ENCODE data around the gene GSE1. TPM values are rescaled to one million over a fixed set of nuclear protein-coding genes. Genes with fewer than 3 reads are reported as not detected.

GSE1 gene
- total RNA-seq, 6 experiments from 2014 or later, result 49.2 to 62.3 (median 58.1) TPM

DNA sequence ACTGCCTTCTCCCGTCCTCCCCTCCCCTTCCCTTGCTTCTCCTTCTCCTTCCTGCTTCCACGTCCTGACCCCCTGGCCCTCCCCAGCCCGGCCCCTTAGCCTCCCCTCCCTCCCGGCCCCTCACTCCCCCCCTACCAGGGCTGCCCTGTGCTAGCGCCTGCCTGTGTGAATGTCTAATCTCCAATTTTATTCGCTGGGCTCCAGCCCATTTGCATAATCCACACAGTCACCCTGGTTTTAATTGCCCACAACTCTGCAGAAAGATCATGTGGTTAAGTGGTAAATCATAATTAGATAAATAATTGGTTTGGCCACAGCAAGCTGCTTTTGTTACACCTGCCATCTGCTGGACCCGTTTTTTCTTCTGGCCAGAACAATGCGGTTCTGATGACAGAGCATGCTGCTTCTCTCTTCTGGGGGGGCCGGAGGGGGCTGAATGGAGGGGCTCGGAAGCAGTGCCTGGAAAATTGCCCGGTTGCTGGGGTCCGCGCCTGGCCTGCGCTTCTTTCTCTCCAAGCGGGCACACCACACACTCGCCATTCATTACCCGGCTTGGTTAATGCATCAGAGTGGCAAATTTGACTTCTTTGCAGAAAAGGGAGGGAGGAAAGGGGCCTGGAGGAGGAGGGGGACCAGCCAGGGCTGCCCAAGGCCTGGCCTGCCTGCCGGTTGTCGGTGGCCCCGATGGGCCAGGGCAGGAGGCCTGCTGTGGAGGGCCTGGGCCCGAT lies 19.5 kb upstream of the GSE1 start:
- no peak overlapping the region for H3K4me3 Mint-ChIP-seq
- peaks cover 13% of the 10 kb centered on the region for H3K4me1 Mint-ChIP-seq (ENCODE audit: low read depth)
- no peaks in the 10 kb centered on the region for H3K9me3 Mint-ChIP-seq
- TF ChIP-seq, protein P1, sequence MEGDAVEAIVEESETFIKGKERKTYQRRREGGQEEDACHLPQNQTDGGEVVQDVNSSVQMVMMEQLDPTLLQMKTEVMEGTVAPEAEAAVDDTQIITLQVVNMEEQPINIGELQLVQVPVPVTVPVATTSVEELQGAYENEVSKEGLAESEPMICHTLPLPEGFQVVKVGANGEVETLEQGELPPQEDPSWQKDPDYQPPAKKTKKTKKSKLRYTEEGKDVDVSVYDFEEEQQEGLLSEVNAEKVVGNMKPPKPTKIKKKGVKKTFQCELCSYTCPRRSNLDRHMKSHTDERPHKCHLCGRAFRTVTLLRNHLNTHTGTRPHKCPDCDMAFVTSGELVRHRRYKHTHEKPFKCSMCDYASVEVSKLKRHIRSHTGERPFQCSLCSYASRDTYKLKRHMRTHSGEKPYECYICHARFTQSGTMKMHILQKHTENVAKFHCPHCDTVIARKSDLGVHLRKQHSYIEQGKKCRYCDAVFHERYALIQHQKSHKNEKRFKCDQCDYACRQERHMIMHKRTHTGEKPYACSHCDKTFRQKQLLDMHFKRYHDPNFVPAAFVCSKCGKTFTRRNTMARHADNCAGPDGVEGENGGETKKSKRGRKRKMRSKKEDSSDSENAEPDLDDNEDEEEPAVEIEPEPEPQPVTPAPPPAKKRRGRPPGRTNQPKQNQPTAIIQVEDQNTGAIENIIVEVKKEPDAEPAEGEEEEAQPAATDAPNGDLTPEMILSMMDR (IDR thresholded peaks at IDR 0.05), result no peak
- peaks cover 3% of the 10 kb centered on the region for H3K27me3 Mint-ChIP-seq (ENCODE audit: insufficient read depth)
- H3K27ac Mint-ChIP-seq, result no peak overlapping the region
- H3K36me3 Mint-ChIP-seq (ENCODE audit: low read depth), result peaks cover 4% of the 10 kb centered on the region; the same call in 1 of the 2 replicates
- no peak for DNase-seq

DNA sequence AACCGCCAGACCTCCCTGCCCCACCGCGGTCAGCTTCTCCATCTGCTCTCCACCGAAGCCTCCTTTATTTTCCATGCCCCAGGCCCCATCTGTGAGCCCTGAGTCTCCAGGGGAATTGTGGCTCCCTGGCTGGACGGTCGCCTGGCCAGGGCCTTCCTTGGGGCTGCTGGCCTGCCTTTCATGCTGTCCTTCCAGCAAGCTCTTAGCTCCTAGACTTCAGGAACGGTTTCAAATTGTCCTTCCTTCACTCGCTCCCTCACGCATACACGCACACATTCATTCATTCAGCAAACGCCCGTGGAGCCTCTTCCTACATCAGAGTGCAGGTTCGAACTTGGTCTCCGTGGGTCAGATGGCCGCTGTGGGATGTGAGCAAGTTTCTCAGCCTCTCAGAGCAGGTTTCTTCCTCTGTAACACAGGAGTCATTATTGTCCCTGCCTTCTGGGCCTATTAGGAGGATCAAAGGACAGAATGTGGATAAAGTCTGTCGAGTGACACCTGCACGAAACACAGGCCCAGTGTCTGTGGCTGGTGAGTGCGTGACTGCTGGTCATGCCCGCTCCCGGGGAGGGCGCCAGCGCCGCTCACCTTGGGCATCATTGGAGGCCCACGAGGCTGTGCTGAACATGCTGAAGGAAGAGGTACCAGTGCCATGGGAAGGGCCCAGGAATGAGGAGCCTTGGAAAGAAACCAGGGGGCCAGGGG lies 18.7 kb upstream of the GSE1 start:
- TF ChIP-seq, protein P1 (IDR thresholded peaks at IDR 0.05), result no peak
- Mint-ChIP-seq H3K27me3 (ENCODE audit: insufficient read depth) (peaks cover 3% of the 10 kb centered on the region), H3K4me1 (ENCODE audit: low read depth) (peaks cover 13% of the 10 kb centered on the region), H3K36me3 (ENCODE audit: low read depth) (peaks cover 4% of the 10 kb centered on the region; the same call in 1 of the 2 replicates), H3K4me3 (no peak overlapping the region), H3K27ac (no peak overlapping the region), H3K9me3 (no peaks in the 10 kb centered on the region)
- DNase-seq, result no peak

- H3K4me1 Mint-ChIP-seq (ENCODE audit: low read depth), result peaks cover 13% of the 10 kb centered on the region
- DNase-seq, result no peak
- H3K9me3 Mint-ChIP-seq, result no peaks in the 10 kb centered on the region
- peaks cover 4% of the 10 kb centered on the region; the same call in 1 of the 2 replicates for H3K36me3 Mint-ChIP-seq (ENCODE audit: low read depth)
- peaks cover 3% of the 10 kb centered on the region for H3K27me3 Mint-ChIP-seq (ENCODE audit: insufficient read depth)
- TF ChIP-seq, protein P1 (IDR thresholded peaks at IDR 0.05), result no peak
- H3K27ac Mint-ChIP-seq, result no peak overlapping the region
- no peak overlapping the region for H3K4me3 Mint-ChIP-seq
Observed at GRCh38 chr16:85594978-85595661, 18.0 kb upstream of the GSE1 start.

DNA sequence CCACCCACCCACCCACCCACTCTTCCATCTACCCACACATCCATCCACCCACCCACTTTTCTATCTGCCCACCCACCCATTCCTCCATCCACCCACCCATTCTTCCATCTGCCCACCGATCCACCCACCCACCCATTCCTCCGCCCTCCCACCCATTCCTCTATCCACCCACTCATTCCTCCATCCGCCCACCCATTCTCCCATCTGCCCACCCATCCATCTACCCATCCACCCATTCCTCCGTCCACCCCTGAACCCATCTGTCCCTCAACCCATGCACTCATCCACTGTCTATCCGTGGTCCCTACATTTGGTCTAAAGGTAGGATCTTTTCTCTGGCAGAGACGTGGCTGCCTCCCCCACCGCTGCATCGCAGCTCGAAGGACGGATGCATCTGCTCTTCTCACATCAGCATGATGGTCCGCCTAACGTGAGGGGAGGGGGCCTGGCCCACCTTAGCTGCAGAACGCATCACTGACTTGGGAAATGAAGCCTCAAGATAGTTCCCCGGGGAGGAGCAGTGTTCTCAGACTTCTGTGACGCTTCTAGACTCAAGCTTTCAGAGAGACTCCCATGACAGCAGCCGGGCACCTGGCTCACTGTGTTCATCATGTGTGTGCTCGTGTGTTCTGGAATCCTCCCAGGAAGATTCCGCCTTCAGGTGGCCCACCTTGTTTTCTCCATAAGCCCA lies 17.2 kb upstream of the GSE1 start:
- peaks cover 3% of the 10 kb centered on the region for H3K27me3 Mint-ChIP-seq (ENCODE audit: insufficient read depth)
- H3K9me3 Mint-ChIP-seq, result no peaks in the 10 kb centered on the region
- H3K36me3 Mint-ChIP-seq (ENCODE audit: low read depth), result peaks cover 4% of the 10 kb centered on the region; the same call in 1 of the 2 replicates
- TF ChIP-seq, protein P1 (IDR thresholded peaks at IDR 0.05), result no peak
- H3K27ac Mint-ChIP-seq, result no peak overlapping the region
- no peak overlapping the region for H3K4me3 Mint-ChIP-seq
- peaks cover 13% of the 10 kb centered on the region for H3K4me1 Mint-ChIP-seq (ENCODE audit: low read depth)
- DNase-seq, result no peak

DNA sequence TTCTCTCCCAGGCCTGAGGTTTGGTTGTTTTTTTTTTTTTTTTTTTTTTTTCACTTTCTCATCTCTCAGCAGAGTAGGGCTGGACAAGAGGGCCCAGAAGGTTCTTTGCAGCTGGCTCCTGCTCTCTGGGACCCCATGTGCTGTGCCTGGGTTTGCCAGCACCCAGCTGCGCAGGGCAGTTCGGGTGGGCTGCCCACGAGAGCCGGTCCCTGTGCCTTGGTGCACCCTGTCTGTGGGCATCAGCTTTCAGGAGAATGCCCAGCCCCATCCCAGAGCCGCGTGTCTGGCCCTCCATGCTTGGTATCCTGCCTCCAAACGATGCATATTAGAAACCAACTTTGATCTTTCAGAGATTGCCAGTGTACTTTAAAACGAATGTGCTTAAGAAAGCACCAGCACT lies 15.0 kb upstream of the GSE1 start:
- Mint-ChIP-seq H3K4me3 (no peak overlapping the region), H3K9me3 (no peaks in the 10 kb centered on the region), H3K4me1 (ENCODE audit: low read depth) (peaks cover 9% of the 10 kb centered on the region), H3K27me3 (ENCODE audit: insufficient read depth) (peaks cover 3% of the 10 kb centered on the region), H3K36me3 (ENCODE audit: low read depth) (no peaks in the 10 kb centered on the region; the same call in 1 of the 2 replicates), H3K27ac (no peak overlapping the region)
- TF ChIP-seq, protein P1 (IDR thresholded peaks at IDR 0.05), result no peak
- no peak for DNase-seq

All from HFFc6 (cell line).